Measurements from ENCODE around the gene SMC2.

The SMC2 gene

GRCh38 chr9:104142799-104143549 is 48.9 kb downstream of the SMC2 start:
- Mint-ChIP-seq H3K27me3 (ENCODE audit: low read depth) (no peaks in the 10 kb centered on the region), H3K36me3 (ENCODE audit: low read depth) (peaks cover 23% of the 10 kb centered on the region), H3K9me3 (no peaks in the 10 kb centered on the region), H3K4me1 (ENCODE audit: low read depth) (peaks cover 3% of the 10 kb centered on the region), H3K27ac (no peak overlapping the region), H3K4me3 (no peak overlapping the region)

GRCh38 chr9:104143550-104143910 is 49.4 kb downstream of the SMC2 start:
- H3K36me3 Mint-ChIP-seq (ENCODE audit: low read depth), result peaks cover 19% of the 10 kb centered on the region

GRCh38 chr9:104144336-104144735 is 50.2 kb downstream of the SMC2 start:
- Mint-ChIP-seq H3K27ac (no peak overlapping the region), H3K36me3 (ENCODE audit: low read depth) (peaks cover 17% of the 10 kb centered on the region), H3K27me3 (ENCODE audit: low read depth) (no peaks in the 10 kb centered on the region), H3K4me3 (no peak overlapping the region), H3K9me3 (no peaks in the 10 kb centered on the region), H3K4me1 (ENCODE audit: low read depth) (peaks cover 3% of the 10 kb centered on the region)

More at GRCh38 chr9:104143550-104143910, 49.4 kb downstream of the SMC2 start:
- Mint-ChIP-seq H3K27me3 (ENCODE audit: low read depth) (no peaks in the 10 kb centered on the region), H3K4me3 (no peak overlapping the region), H3K27ac (no peak overlapping the region), H3K4me1 (ENCODE audit: low read depth) (peaks cover 3% of the 10 kb centered on the region), H3K9me3 (no peaks in the 10 kb centered on the region)

GRCh38 chr9:104173067-104173466 is 79.0 kb downstream of the SMC2 start:
- Mint-ChIP-seq H3K4me1 (ENCODE audit: low read depth) (no peaks in the 10 kb centered on the region), H3K4me3 (no peak overlapping the region), H3K9me3 (no peaks in the 10 kb centered on the region), H3K36me3 (ENCODE audit: low read depth) (no peaks in the 10 kb centered on the region), H3K27ac (no peak overlapping the region), H3K27me3 (ENCODE audit: low read depth) (peaks cover 5% of the 10 kb centered on the region)

- Mint-ChIP-seq H3K9me3 (no peaks in the 10 kb centered on the region), H3K27ac (no peak overlapping the region), H3K4me1 (ENCODE audit: low read depth) (no peaks in the 10 kb centered on the region), H3K4me3 (no peak overlapping the region), H3K36me3 (ENCODE audit: low read depth) (no peaks in the 10 kb centered on the region), H3K27me3 (ENCODE audit: low read depth) (no peaks in the 10 kb centered on the region)
Measured at GRCh38 chr9:104177003-104177611, 83.0 kb downstream of the SMC2 start.

GRCh38 chr9:104177676-104178075 is 83.6 kb downstream of the SMC2 start:
- no peak overlapping the region for H3K4me3 Mint-ChIP-seq
- no peaks in the 10 kb centered on the region for H3K4me1 Mint-ChIP-seq (ENCODE audit: low read depth)
- H3K36me3 Mint-ChIP-seq (ENCODE audit: low read depth), result no peaks in the 10 kb centered on the region
- H3K27ac Mint-ChIP-seq, result no peak overlapping the region
- H3K27me3 Mint-ChIP-seq (ENCODE audit: low read depth), result no peaks in the 10 kb centered on the region
- no peaks in the 10 kb centered on the region for H3K9me3 Mint-ChIP-seq

Measured in T-helper 1 cell treated with Interleukin-12 subunit alpha and Interleukin-12 subunit beta and Interleukin-4 antibody, amounts not matched to agents 30 μg/mL and 1 μg/mL, for 36 hours (primary cell).